Measurements from ENCODE around the gene IL9R.
"Not testable (repeated sequence)": the region's sequence is repeated elsewhere in the genome, so short reads cannot be mapped to it uniquely, and the experiment has no call there.

Gene IL9R

GRCh38 chrX:155997436-155997835 lies at the start of gene IL9R:
Gene IL9R, plus strand, starts transcription at chrX:155997696. Its CDS starts 64 bp downstream, at chrX:155997760.
- DNase-seq = peak; percentile 14 to 48

GRCh38 chrX:155949098-155949497 lies 48.4 kb upstream of the IL9R start:
- no peak for DNase-seq

GRCh38 chrX:155951237-155951789 lies 46.2 kb upstream of the IL9R start:
- no peak for DNase-seq

GRCh38 chrX:155953055-155953454 lies 44.4 kb upstream of the IL9R start:
- DNase-seq = no peak

- DNase-seq = no peak
Observed at GRCh38 chrX:155954793-155955192, 42.7 kb upstream of the IL9R start.

- no peak for DNase-seq
Observed at GRCh38 chrX:155956099-155956498, 41.4 kb upstream of the IL9R start.

GRCh38 chrX:155956649-155957048 lies 40.8 kb upstream of the IL9R start:
- no peak for DNase-seq

GRCh38 chrX:155957843-155958242 lies 39.7 kb upstream of the IL9R start:
- DNase-seq = no peak

GRCh38 chrX:155959018-155959587 lies 38.4 kb upstream of the IL9R start:
- no peak for DNase-seq

- no peak for DNase-seq
Observed at GRCh38 chrX:155962906-155963305, 34.6 kb upstream of the IL9R start.

GRCh38 chrX:155966876-155967275 lies 30.6 kb upstream of the IL9R start:
- no peak for DNase-seq

GRCh38 chrX:155967653-155968325 lies 29.7 kb upstream of the IL9R start:
- no peak for DNase-seq

GRCh38 chrX:155968326-155968661 lies 29.2 kb upstream of the IL9R start:
- DNase-seq = no peak

GRCh38 chrX:155968791-155969190 lies 28.7 kb upstream of the IL9R start:
- DNase-seq = no peak

GRCh38 chrX:155971658-155972057 lies 25.8 kb upstream of the IL9R start:
- not testable (repeated sequence) for DNase-seq

- DNase-seq = not testable (repeated sequence)
Observed at GRCh38 chrX:155972241-155972640, 25.3 kb upstream of the IL9R start.

- no peak for DNase-seq
Observed at GRCh38 chrX:155983326-155983725, 14.2 kb upstream of the IL9R start.

GRCh38 chrX:155985208-155985607 lies 12.3 kb upstream of the IL9R start:
- DNase-seq = no peak

GRCh38 chrX:155986995-155987394 lies 10.5 kb upstream of the IL9R start:
- not testable (repeated sequence) for DNase-seq

GRCh38 chrX:155988859-155989258 lies 8.6 kb upstream of the IL9R start:
- no peak for DNase-seq

- no peak for DNase-seq
Observed at GRCh38 chrX:155993421-155993820, 4.1 kb upstream of the IL9R start.

GRCh38 chrX:155995321-155995875 lies 2.1 kb upstream of the IL9R start:
- DNase-seq = no peak

- no peak for DNase-seq
Observed at GRCh38 chrX:155998116-155998515, 620 bp downstream of the IL9R start.

- DNase-seq = no peak
Observed at GRCh38 chrX:155998761-155999510, 1.4 kb downstream of the IL9R start.
